Ascending aorta (tissue), 2 donors: ENCODE results near the gene UBE3C. TPM values are rescaled to one million over a fixed set of nuclear protein-coding genes. Genes with fewer than 3 reads are reported as not detected.
A peak's percentile ranks its signal among the peaks of the same experiment; 100 is the strongest.

Experiments used
- DNase-seq, 2 donors: peaks; one replicate each; pipeline ENCODE4 v3.0.0-alpha.2; 2019; ENCODE audit warnings: low spot score in 2 of 2
- H3K27ac ChIP-seq, 2 donors: fragments of 200-600 bp; sonication (generic); one replicate each; pipeline ENCODE4 v1.5.1; 2016 to 2017; ENCODE audit warnings: mild to moderate bottlenecking in 1 of 2
- H3K27me3 ChIP-seq: fragments of 200-600 bp; sonication (generic); one replicate; pipeline ENCODE4 v1.5.1; 2017
- H3K36me3 ChIP-seq, 2 donors: fragments of 200-600 bp; sonication (generic); one replicate each; pipeline ENCODE4 v1.5.1; 2016
- H3K4me1 ChIP-seq, 2 donors: fragments of 200-600 bp; sonication (generic); one replicate each; pipeline ENCODE4 v1.5.1; 2016 to 2017; ENCODE audit warnings: mild to moderate bottlenecking in 1 of 2
- H3K4me3 ChIP-seq, 2 donors: fragments of 200-600 bp; sonication (generic); one replicate each; pipeline ENCODE4 v1.5.1; 2016 to 2017; ENCODE audit warnings: mild to moderate bottlenecking in 1 of 2
- H3K9me3 ChIP-seq, 2 donors: fragments of 200-600 bp; sonication (generic); one replicate each; pipeline ENCODE4 v1.5.1; 2016
- CTCF ChIP-seq, 3 experiments: fragments of 200-600 bp in 2 of 3; fragments of 450-650 bp in 1 of 3; sonication (generic) in 2 of 3; IDR thresholded peaks; one replicate each; pipeline ENCODE4 v1.5.1; 2016 to 2019; ENCODE audit warnings: antibody characterized with exemption in 3 of 3, mild to moderate bottlenecking in 1 of 3, moderate library complexity in 1 of 3
- intact Hi-C: fragments of 100-400 bp; cut with DNase I; formaldehyde crosslinking; loops from one replicate; pipeline ENCODE4 v1.15.1; 2023
- total RNA-seq: library from RNA; depleted of rRNA; stranded (reverse); fragments of >200 nt; gene quantifications from one replicate; pipeline ENCODE4 v1.1.0, GENCODE V29; 2016

The UBE3C gene
- total RNA-seq, 1 donor from 2014 or later, result 31.7 TPM

DNA sequence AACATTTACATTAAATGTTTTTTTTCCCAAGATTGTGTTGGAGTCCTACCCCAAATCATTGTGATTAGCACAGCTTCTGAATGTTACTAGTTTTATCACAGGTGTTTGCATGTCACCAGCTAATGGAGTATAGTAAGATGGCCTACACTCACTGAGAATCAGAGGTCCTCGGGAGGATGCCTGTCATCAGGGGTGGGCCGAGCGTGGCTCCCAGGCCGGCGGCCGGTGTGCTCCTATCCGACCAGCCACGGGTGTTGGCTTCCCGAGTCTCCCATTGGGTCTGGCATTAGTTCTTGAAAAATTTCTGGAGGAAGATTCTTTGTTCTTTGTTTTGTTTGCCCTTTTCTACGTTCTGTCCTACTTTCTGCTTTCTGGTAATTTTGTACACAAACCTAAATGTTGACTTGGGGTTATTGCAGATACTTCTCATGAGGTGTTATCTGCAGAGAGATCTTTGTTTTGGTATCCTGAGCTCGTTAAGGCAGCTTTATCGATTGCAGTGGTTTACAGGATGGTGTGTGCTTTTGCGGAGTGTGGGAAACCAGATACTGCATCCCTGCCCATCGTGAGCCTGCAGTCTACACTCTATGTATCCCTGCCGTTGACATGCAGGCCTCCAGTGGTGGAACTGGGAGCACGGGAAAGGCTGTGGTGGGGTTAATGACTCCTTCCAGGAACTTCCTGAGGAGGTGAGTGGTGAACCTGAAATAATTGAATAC lies 130.8 kb downstream of the UBE3C start:
- DNase-seq, result peak in 1 of 2 donors; percentile 53
- peaks cover 21 to 25% of the 10 kb centered on the region in 2 donors for H3K4me1 ChIP-seq
- H3K27me3 ChIP-seq, result no peaks in the 10 kb centered on the region
- peak overlapping the region; percentile 94 to 95 for H3K27ac ChIP-seq
- H3K36me3 ChIP-seq, result peaks cover 19 to 41% of the 10 kb centered on the region in 2 donors
- no peak overlapping the region for H3K4me3 ChIP-seq
- no peak for TF ChIP-seq CTCF (IDR thresholded peaks at IDR 0.05)
- intact Hi-C loops, result loop anchor here (5.0 kb wide), 1 partner anchor 322 kb away; the partner anchor contains the start of gene NOM1
- H3K9me3 ChIP-seq, result no peaks in the 10 kb centered on the region

- peaks cover 16 to 37% of the 10 kb centered on the region in 2 donors for H3K36me3 ChIP-seq
- peak in 1 of 2 donors; percentile 52 for DNase-seq
Measured at GRCh38 chr7:157270060-157270444, 131.3 kb downstream of the UBE3C start.

GRCh38 chr7:157271315-157271990 lies 132.7 kb downstream of the UBE3C start:
- Histone ChIP-seq H3K9me3 (no peaks in the 10 kb centered on the region), H3K36me3 (peaks cover 8 to 23% of the 10 kb centered on the region in 2 donors), H3K27me3 (no peaks in the 10 kb centered on the region), H3K4me1 (peaks cover 21 to 25% of the 10 kb centered on the region in 2 donors), H3K4me3 (no peak overlapping the region), H3K27ac (peak overlapping the region; percentile 94 to 95)
- no peak for TF ChIP-seq CTCF (IDR thresholded peaks at IDR 0.05)
- intact Hi-C loops, result loop anchor here (5.0 kb wide), 1 partner anchor 324 kb away; the partner anchor contains the start of gene NOM1
- no peak for DNase-seq

More at GRCh38 chr7:157270060-157270444, 131.3 kb downstream of the UBE3C start:
- Histone ChIP-seq H3K27me3 (no peaks in the 10 kb centered on the region), H3K9me3 (no peaks in the 10 kb centered on the region), H3K27ac (peak overlapping the region; percentile 94 to 95), H3K4me1 (peaks cover 21 to 25% of the 10 kb centered on the region in 2 donors), H3K4me3 (no peak overlapping the region)
- TF ChIP-seq CTCF (IDR thresholded peaks at IDR 0.05), result no peak
- intact Hi-C loops, result loop anchor here (5.0 kb wide), 1 partner anchor 323 kb away; the partner anchor contains the start of gene NOM1

GRCh38 chr7:157271991-157272324 lies 133.2 kb downstream of the UBE3C start:
- Histone ChIP-seq H3K4me3 (no peak overlapping the region), H3K9me3 (no peaks in the 10 kb centered on the region), H3K27ac (peak overlapping the region; percentile 95 to 98), H3K36me3 (peaks cover 8 to 20% of the 10 kb centered on the region in 2 donors), H3K27me3 (no peaks in the 10 kb centered on the region), H3K4me1 (peaks cover 21 to 25% of the 10 kb centered on the region in 2 donors)
- intact Hi-C loops, result loop anchor here (1.0 to 5.0 kb wide), 5 partner anchors 65 to 379 kb away; partner anchors contain the start of genes DNAJB6, LMBR1, NOM1 and UBE3C
- TF ChIP-seq CTCF (IDR thresholded peaks at IDR 0.05), result no peak
- peak; percentile 81 to 95 for DNase-seq

GRCh38 chr7:157272351-157273207 lies 133.9 kb downstream of the UBE3C start:
- Histone ChIP-seq H3K4me3 (no peak overlapping the region), H3K4me1 (peaks cover 21 to 25% of the 10 kb centered on the region in 2 donors), H3K27me3 (no peaks in the 10 kb centered on the region), H3K36me3 (peaks cover 5 to 16% of the 10 kb centered on the region in 2 donors), H3K27ac (peak overlapping the region; percentile 95 to 98), H3K9me3 (no peaks in the 10 kb centered on the region)
- intact Hi-C loops, result loop anchor here (1.0 to 5.0 kb wide), 6 partner anchors 19 to 379 kb away; partner anchors contain the start of genes DNAJB6, LMBR1, NOM1 and UBE3C
- DNase-seq, result peak in 1 of 2 donors; percentile 63
- TF ChIP-seq CTCF (IDR thresholded peaks at IDR 0.05), result no peak
